DOHH2 (cell line): ENCODE results near the gene TP53BP2.

Experiments
- H3F3A ChIP-seq: fragments of 200-600 bp; sonication (generic), shearing (Covaris generic); 2 replicates; pipeline ENCODE4 v1.6.0; 2016; ENCODE audit warnings: antibody characterized with exemption, mild to moderate bottlenecking; ENCODE audit not compliant: control insufficient read depth, insufficient read depth
- H3K27ac ChIP-seq: fragments of 200-600 bp; sonication (generic); 2 replicates; pipeline ENCODE4 v1.5.1; 2014; ENCODE audit warnings: low read depth, mild to moderate bottlenecking, low read length, moderate library complexity
- H3K27me3 ChIP-seq: fragments of 200-600 bp; sonication (generic); 2 replicates; pipeline ENCODE4 v1.6.1; 2014; ENCODE audit warnings: mild to moderate bottlenecking, low read length, mixed read lengths; ENCODE audit not compliant: control insufficient read depth
- H3K36me3 ChIP-seq: fragments of 200-600 bp; sonication (generic); 2 replicates; pipeline ENCODE4 v1.6.1; 2014; ENCODE audit warnings: mild to moderate bottlenecking, low read length, moderate library complexity, mixed read lengths; ENCODE audit not compliant: control insufficient read depth
- H3K4me1 ChIP-seq: fragments of 200-600 bp; sonication (generic); 2 replicates; pipeline ENCODE4 v1.6.1; 2014; ENCODE audit warnings: mild to moderate bottlenecking, low read length, mixed read lengths; ENCODE audit not compliant: control insufficient read depth
- H3K4me2 ChIP-seq: fragments of 200-600 bp; sonication (generic); 2 replicates; pipeline ENCODE4 v1.6.0; 2014; ENCODE audit warnings: mild to moderate bottlenecking, low read length, moderate library complexity
- H3K4me3 ChIP-seq: fragments of 200-600 bp; sonication (generic); 2 replicates; pipeline ENCODE4 v1.5.1; 2014; ENCODE audit warnings: mild to moderate bottlenecking, low read length, mixed read lengths
- H3K79me2 ChIP-seq: fragments of 200-600 bp; sonication (generic); 2 replicates; pipeline ENCODE4 v1.6.1; 2014; ENCODE audit warnings: mild to moderate bottlenecking, low read length, mixed read lengths; ENCODE audit not compliant: control insufficient read depth
- H3K9me2 ChIP-seq: fragments of 200-600 bp; sonication (generic); replicated peaks from 2 replicates; pipeline ENCODE4 v1.6.1; 2014; ENCODE audit warnings: mild to moderate bottlenecking, low read length, mixed read lengths; ENCODE audit not compliant: control insufficient read depth
- H3K9me3 ChIP-seq: fragments of 200-600 bp; sonication (generic); 2 replicates; pipeline ENCODE4 v1.6.1; 2014; ENCODE audit warnings: antibody characterized with exemption, low read length, mixed read lengths; ENCODE audit not compliant: control insufficient read depth, insufficient read depth
- H4K20me1 ChIP-seq: fragments of 200-600 bp; sonication (generic); 2 replicates; pipeline ENCODE4 v1.6.0; 2014; ENCODE audit warnings: low read depth, mild to moderate bottlenecking, antibody characterized with exemption, low read length, moderate library complexity; ENCODE audit not compliant: control insufficient read depth, insufficient read depth
- CTCF ChIP-seq: fragments of 200-600 bp; sonication (generic); IDR thresholded peaks from one replicate; pipeline ENCODE4 v1.5.1; 2014; ENCODE audit warnings: antibody characterized with exemption, mild to moderate bottlenecking, low read depth, low read length; ENCODE audit not compliant: poor library complexity, severe bottlenecking
- EZH2phosphoT487 ChIP-seq: fragments of 200-600 bp; sonication (generic); IDR thresholded peaks from 2 replicates; pipeline ENCODE4 v1.6.1; 2017; ENCODE audit warnings: borderline replicate concordance, mild to moderate bottlenecking, antibody characterized with exemption, low read length, moderate library complexity, mixed read lengths

The TP53BP2 gene

GRCh38 chr1:223861904-223862303 lies 16.2 kb upstream of the TP53BP2 start:
- Histone ChIP-seq H3K36me3 (no peaks in the 10 kb centered on the region), H3K9me2 (no peaks in the 10 kb centered on the region), H3K4me1 (no peaks in the 10 kb centered on the region), H3K79me2 (no peaks in the 10 kb centered on the region), H3K27ac (no peak overlapping the region), H3K9me3 (no peaks in the 10 kb centered on the region), H3F3A (no peaks in the 10 kb centered on the region), H3K4me2 (no peak overlapping the region), H4K20me1 (no peaks in the 10 kb centered on the region), H3K27me3 (peaks cover 14% of the 10 kb centered on the region), H3K4me3 (no peak overlapping the region)
- TF ChIP-seq CTCF = no peak
- TF ChIP-seq EZH2phosphoT487 = no peak

- H3K9me3 ChIP-seq = no peaks in the 10 kb centered on the region
- H4K20me1 ChIP-seq = no peaks in the 10 kb centered on the region
- no peaks in the 10 kb centered on the region for H3K79me2 ChIP-seq
- H3K9me2 ChIP-seq = no peaks in the 10 kb centered on the region
- no peak overlapping the region for H3K27ac ChIP-seq
- H3K36me3 ChIP-seq = no peaks in the 10 kb centered on the region
- H3K4me2 ChIP-seq = no peak overlapping the region
- no peaks in the 10 kb centered on the region for H3F3A ChIP-seq
- H3K4me3 ChIP-seq = no peak overlapping the region
- no peaks in the 10 kb centered on the region for H3K4me1 ChIP-seq
- no peak for TF ChIP-seq EZH2phosphoT487
- TF ChIP-seq CTCF = no peak
- H3K27me3 ChIP-seq = peaks cover 14% of the 10 kb centered on the region
Observed at GRCh38 chr1:223860051-223860622, 14.4 kb upstream of the TP53BP2 start.

GRCh38 chr1:223859058-223859457 lies 13.3 kb upstream of the TP53BP2 start:
- Histone ChIP-seq H3K9me3 (no peaks in the 10 kb centered on the region), H3K36me3 (no peaks in the 10 kb centered on the region), H4K20me1 (no peaks in the 10 kb centered on the region), H3F3A (no peaks in the 10 kb centered on the region), H3K4me1 (no peaks in the 10 kb centered on the region), H3K27ac (no peak overlapping the region), H3K27me3 (peaks cover 14% of the 10 kb centered on the region), H3K79me2 (no peaks in the 10 kb centered on the region), H3K4me3 (no peak overlapping the region), H3K9me2 (no peaks in the 10 kb centered on the region), H3K4me2 (no peak overlapping the region)
- no peak for TF ChIP-seq EZH2phosphoT487
- TF ChIP-seq CTCF = no peak
